Hematopoietic multipotent progenitor cell treated with erythropoietin and hydrocortisone succinate and interleukin-3 and kit ligand, for 15 days (in vitro differentiated cells): ENCODE measurements around the gene CCDC138.

ENCODE experiments used
- DNase-seq: peaks from one replicate; pipeline ENCODE4 v3.0.0-alpha.2; 2015; ENCODE audit warnings: low spot score

The CCDC138 gene

DNA sequence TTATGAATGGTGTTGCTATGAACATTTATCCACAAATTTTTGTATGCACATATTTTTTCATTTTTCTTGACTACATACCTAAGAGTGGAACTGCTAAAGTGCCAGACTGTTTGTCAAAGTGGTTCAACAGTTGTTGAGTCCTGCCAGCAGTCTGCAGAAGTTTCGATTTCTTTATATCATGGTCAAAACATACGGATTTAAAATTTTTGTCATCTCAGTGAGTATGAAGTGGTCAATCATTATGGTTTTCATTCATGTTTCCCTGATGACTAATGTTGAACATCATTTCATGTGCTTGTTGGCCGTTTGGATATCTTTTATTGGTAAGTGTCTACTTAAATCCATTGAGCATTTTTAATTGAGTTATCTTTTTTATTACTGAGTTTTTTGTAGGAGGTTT lies 39.2 kb downstream of the CCDC138 start:
- no peak for DNase-seq

DNA sequence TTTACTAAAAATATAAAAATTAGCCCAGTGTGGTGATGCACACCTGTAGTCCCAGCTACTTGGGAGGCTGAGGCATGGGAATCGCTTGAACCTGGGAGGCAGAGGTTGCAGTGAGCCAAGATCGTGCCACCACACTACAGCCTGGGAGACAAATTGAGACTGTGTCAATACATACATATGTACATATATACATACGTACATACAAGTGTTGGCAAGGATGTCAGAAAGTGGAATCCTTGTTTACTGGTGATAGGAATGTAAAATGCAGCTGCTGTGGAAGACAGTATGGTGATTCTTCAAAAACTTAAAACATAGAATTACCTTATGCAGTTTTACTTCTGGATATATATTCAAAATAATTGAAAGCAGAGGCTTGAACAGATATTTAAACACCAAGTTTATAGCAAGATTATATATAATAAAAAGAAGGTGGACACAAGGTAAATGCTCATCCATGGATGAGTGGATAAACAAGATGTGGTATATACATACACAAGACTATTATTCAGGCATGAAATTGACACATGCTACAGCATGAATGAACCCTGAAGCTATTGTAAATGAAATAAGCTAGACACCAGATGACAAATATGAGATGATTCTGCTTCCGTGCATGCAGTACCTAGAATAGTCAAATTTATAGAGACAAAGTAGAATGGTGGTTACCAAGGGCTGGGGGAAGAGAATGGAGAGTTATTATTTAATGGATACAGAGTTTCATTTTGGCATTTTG lies 43.2 kb downstream of the CCDC138 start:
- no peak for DNase-seq

DNA sequence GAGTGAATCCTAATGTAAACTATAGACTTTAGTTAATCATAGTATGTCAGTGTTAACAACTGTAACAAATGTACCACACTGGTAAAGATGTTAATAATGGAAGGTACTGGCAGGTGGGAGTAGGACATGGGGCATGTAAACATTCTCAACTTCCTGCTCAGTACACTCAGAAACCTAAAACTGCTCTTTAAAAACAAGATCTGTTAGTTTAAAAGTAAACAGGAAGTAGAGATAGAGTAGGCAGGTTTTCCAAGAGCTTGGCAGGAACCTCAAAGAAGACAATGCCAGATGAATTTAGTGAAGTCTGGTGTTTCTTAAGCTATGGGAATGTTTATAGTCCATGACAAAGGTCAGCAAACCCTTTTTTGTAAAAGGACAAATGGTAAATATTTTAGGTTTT lies 46.6 kb downstream of the CCDC138 start:
- no peak for DNase-seq

DNA sequence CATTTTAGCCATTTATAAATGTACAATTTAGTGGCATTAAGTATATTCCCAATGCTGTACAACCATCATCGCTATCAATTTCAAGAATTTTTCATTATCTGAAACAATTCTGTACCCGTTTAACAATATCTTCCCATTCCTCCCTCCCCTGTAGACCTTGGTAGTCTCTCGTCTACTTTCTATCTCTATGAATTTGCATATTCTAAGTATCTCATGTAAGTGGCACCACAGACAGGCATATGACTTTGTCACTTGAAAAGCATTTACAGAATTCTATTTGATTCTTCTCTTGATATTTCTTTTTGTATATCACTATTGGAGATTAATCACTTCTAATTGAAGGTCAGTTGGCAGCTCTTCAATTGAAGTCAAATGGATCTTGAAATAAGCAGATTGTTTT lies 48.0 kb downstream of the CCDC138 start:
- DNase-seq = no peak

DNA sequence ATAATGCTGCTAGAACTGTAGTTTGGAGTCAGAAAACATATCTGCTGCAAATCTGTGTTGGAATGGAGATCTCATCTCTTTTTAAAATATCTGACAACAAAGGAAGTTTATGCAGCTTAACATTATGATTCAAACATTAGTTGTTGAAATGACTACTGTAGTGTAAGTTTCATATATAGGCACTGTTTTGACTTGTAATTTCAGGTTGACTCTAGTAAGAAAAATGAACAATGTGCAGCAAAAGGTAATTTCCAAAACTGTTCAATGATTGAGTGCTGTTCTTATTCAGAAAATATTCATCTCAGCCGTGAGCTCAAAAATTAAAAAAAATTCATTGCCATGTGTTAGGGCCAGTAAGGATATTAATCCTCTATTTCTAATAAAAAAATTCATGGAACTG lies 48.5 kb downstream of the CCDC138 start:
- no peak for DNase-seq

DNA sequence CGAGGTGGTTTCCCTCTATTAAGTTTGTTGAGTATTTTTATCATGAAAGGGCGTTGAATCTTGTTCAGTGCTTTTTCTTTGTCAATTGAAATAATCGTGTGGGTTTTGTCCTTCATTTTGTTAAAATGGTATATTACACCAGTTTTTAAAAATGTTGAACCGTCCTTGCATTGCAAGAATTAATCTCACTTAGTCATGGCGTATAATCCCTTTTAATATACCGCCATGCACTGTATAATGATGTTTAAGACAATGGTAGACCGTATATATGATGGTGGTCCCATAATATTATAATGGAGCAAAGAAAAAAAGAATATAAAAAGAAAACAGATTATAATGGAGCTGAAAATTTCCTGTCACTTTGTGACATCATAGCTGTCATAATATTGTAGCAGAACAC lies 50.6 kb downstream of the CCDC138 start:
- no peak for DNase-seq

DNA sequence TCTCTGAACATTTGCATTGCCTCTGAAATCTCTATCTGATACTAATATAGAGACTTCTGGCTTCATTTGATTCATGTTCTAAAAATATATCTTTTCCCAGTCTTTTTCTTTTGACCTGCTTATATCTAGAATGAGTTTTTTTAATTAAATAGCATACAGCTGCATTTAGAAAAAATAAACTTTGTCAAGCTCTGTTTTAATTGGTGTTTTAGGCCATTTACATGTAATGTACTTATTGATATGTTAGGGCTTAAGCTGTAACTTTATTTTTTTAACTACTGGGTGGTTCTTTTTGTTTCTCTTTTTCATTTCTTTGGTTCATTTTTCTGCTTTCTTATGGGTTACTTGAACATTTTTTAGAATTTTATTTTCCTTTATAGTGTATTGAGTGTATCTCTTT lies 54.9 kb downstream of the CCDC138 start:
- DNase-seq = no peak

DNA sequence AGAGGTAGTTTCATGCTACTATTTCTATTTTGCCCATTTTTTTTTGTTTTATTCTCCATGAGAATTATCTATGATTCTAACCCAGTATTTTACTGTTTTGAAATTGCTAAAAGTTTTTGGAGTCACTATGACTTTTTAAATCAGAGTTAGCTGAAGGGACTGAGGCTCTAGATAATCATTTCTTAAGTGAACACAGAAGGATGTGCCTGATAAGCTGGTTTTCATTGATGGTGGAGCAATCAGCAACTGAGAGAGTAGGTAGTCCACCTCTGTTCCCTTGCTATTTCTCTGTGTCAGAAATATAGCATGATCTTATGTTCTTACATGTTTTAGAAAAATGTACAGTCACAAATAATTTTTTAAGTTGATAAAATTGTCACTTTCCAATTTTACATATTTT lies 59.4 kb downstream of the CCDC138 start:
- no peak for DNase-seq

DNA sequence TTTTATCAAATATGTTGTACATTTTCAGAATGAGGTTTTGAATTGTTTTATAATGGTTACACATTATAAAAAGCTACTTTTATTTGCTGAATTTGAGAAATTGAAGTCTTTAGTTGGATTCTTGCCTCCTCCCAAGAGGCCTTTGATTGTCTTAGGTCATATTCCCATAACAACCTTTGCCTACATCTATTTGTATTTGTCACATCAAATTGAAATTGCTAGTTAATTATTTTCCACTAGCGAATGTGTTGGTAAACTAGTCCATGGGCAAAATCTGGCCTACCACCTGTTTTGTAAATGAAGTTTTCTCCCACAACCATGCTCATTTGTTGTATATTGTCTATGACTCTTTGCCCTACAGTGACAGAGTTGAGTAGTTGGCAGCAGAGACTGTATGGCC lies 60.4 kb downstream of the CCDC138 start:
- DNase-seq = no peak

DNA sequence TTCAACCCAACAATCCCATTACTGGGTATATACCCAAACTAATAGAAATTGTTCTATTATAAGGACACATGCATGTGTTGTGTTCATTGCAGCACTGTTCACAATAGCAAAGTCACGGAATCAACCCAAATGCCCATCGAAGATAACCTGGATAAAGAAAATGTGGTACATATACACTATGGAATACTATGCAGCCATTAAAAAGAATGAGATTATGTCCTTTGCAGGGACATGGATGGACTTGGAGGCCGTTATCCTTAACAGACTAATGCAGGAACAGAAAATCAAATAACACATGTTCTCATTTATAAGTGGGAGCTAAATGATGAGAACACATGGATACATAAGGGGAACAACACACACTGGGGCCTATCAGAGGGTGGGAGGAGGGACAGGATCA lies 65.8 kb downstream of the CCDC138 start:
- no peak for DNase-seq

DNA sequence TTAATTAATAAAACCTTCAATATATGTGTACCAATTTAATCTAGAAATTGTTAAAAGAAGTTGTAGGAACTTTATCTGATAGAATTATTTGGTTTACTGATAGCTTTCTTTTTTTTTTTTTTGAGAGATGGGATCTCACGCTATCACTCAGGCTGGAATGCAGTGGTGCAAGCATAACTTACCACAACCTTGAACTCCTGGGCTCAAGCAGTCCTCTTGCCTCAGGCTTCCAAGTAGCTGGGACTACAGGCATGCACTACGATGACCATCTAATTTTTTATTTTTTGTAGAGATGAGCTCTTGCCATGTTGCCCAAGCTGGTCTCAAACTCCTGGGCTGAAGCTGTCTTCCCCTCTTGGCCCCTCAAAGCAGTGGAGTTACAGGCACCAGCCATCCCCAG lies 66.8 kb downstream of the CCDC138 start:
- no peak for DNase-seq

DNA sequence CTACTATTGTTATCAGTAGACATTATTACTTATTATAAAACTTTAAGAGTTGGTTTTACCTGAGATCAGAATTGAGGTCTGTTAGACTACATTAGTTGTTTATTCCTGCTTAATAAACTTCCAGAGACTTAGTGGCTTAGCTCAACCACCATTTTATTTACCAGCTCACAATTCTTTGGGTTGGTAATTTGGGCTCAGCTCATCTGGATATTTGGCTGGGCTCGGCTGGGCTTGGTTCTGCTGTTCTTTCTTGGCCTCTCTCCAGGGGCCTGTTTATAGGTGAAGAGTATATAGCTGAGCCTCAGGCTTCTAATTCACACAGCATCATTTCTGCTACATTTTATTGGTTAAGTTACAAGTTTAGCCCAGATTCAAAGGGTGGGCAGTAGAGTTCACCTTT lies 67.9 kb downstream of the CCDC138 start:
- no peak for DNase-seq

DNA sequence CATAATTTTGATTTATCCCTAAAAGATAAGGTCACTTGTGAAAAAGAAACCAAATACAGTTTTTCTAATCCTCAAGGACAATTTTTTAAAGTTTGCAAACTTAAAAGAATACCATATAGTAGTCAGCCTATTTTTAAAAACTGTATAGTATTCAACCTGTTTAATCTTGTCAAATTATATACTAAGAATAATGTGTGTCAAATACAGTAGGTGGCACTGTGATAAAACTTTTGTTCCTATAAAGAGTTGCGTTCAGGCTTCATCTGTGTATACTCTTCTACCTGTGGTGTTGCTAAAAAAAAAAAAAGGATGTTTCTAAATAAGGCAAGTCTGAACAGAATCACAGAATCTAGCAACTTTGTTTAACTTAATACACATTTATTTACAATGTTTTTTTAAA lies 68.6 kb downstream of the CCDC138 start:
- DNase-seq = no peak

DNA sequence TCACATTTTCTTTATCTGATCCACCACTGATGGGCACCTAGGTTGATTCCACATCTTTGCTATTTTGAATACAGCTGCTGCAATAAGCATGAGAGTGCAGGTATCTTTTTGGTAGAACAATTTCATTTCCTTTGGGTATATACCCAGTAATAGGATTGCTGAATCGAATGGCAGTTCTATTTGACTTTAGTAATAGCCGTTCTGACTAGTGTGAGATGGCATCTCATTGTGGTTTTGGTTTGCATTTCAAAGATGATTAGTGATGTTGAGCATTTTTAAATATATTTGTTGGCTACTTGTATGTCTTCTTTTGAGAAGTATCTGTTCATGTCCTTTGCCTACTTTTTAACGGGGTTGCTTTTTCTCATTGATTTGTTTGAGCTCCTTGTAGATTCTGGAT lies 72.3 kb downstream of the CCDC138 start:
- DNase-seq = no peak

DNA sequence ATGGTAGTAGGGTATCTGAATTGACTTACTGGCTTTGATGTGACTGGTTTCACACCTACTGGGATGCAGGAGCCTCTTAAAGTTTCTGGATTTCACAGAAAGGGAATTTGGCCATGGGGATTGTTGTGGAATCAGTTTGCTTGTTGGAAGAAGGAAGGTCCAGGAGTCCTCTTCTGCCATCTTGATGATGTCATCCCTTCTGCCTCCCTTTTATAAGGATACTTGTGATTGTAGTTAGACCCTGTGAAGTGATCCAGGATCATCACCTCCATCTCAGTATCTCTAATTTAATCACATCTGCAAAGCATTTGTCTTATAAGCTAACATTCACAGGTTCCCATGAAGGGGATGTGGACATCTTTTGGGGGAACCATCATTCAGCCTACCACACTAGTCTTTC lies 79.5 kb downstream of the CCDC138 start:
- no peak for DNase-seq

DNA sequence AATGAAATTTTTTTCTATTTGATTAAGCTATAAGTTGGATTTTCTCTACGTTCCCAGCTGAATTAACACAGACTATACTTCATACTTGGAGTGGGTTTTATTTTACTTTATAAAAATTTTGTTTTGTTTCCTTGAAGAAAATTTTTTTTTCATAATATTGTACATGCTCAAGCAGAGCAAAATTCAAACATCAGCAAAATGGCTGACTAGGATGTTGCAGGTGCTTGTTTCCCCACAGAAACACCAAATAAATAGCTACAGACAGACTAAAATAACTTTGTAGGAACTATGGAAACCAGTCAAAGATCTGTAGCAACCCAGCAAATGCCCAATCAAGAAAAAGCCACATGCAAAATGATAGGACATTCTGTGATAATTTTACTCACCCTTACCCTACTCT lies 82.3 kb downstream of the CCDC138 start:
- DNase-seq = no peak

DNA sequence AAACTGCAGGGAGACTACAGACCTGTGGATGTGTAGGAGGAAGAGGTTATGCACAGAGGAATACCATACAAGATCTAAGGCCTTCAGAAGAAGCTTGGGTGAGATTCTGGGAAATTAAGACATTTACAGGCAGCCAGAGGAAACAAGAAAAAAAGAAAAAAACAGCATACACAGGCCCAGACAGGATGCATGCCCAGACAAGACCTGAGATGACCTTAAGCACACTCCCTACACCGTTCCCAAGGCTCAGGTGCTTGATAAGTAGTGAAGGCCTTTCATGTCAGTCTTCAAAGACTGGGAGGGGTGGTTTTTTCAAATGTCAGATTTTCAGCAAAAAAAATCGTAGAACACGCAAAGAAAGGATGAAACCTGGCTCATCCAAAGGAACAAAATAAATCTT lies 83.0 kb downstream of the CCDC138 start:
- no peak for DNase-seq

DNA sequence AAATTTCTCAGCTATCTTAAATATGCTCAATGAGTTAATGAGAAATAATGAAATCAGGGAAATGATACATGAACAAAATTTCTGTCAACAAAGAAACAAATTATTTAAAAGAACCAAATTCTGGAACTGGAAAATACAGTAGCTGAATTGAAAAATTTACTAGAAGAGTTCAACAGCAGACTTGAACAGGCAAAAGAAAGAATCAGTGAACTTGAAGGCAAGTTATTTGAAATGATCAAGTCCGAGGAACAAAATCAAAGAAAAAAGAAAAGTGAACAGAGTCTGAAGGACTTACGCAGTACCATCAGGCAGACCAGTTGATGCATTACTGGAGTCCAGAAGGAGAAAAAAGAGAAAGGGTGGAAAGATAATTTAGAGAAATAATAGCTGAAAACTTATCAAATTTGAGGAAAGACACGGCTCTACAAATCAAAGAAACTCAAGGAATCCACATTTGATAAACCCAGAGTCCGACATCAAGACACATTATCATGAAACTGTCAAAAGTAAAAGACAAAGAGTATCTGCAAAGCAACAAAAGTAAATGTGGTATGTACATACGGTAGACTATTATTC lies 83.6 kb downstream of the CCDC138 start:
- DNase-seq = no peak

DNA sequence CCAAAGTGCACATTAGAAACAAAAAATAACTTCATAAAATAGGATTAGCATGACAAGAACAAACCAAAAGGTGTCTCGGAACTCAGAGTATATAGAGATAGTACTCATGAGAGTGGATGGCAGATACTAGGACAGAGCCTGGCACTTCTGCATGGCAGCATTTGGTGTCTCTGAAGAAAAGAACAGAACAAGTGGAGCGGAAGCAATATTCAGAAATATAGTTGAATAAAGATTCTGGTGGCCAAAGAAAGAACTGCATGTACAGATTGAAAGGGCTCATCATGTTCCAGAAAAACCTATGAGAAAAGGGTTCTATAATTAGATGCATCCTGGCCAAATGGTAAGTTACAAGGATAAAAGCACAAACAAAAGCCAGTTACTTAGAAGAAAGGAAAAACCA lies 90.9 kb downstream of the CCDC138 start:
- no peak for DNase-seq

DNA sequence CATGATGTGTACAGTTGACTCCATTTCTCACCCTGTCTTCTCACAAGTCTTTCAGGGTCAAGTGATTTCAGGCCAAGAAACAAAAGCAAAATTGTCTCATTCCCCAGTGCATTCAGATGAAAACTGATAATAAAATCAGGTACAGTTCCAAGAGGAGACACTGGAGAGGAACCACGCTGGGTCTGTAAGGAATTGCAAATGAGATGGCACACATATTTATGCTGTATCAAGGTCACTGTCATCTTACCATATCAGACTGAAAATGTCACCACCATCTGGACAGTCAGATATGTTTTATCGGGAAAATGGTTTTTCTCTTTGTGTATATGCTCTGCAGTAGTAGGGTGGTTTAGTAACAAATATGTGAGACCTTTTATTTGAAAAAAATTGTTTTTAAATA lies 91.7 kb downstream of the CCDC138 start:
- DNase-seq = no peak

DNA sequence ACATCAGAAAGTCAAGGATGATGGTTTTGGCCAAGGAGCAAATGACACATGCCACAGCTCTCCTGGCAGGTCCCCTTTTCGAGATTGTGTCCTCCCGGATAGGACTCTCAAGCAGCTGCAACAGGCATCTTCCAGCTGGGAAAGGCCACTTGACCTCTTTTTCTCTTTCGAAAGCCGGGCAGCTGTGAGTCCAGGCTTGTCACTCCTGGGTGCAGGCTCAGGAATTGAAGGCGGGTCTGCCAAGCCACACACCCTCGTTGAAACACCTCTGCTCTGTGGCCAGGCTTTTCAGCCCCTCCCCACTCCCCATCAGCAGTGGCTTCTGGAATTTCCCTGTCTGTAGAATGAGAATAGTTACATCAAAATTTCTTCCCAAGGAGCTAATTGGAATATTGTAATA lies 98.0 kb downstream of the CCDC138 start:
- no peak for DNase-seq

DNA sequence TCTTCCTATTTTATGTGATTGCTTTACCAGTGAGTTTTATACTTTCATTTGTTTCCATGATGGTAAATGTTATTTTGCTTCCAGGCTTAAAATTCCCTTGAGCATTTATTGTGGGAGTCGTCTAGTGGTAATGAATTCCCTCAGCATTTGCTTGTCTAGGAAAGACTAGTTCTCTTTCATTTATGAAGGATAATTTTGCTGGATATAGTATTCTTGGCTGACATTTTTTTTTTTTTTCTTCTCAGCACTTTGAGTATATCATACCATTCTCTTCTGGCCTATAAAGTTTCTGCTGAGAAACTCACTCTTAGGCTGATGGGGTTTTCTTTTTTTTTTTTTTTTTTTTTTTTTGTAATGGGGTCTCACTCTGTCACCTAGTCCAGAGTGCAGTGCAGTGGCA lies 103.3 kb downstream of the CCDC138 start:
- no peak for DNase-seq

DNA sequence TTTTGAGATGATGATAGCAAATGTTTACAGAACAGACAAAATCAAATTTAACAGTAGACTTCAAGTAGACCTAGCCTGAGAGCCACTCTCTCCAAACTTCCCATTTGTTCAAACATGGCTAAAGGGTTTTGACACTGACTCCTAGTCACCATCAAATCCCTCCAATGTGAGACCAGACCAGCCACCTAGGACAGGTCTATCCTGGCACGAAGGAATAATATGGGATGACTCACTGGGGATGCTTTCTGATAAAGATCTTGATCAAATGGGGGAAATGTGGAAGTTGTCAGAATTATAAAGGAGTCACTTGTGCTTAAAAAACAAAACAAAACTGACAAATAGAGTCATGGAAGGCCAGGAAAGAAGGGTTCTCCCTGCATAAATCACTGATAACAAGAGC lies 106.7 kb downstream of the CCDC138 start:
- no peak for DNase-seq

DNA sequence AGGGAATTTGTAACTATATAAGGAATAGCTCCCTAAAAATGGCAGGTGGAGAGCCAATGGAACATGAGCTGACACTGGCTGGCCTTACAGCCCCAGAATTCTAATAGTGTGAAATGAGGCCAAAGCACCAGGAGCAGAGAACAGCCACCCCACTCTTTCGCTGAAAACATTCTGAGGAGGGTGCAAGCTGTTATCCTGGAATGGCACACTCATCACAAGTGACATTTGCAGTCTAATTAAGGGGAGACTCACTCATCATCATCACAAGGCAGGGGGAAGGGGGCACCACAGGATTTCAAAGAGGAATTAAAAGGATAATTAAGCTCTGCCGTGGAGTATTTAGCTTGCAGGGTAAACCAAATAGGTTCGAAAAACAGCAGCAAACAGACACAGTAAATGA lies 108.2 kb downstream of the CCDC138 start:
- no peak for DNase-seq
